Vagina (tissue), 2 donors: ENCODE measurements around the gene ST8SIA1.

Experiments used
- CTCF ChIP-seq, 3 experiments: fragments of 450-650 bp in 2 of 3; fragments of 200-600 bp in 1 of 3; sonication (generic) in 1 of 3; IDR thresholded peaks; one replicate each; pipeline ENCODE4 v1.5.1; 2017 to 2019; ENCODE audit warnings: antibody characterized with exemption in 3 of 3, mild to moderate bottlenecking in 2 of 3, moderate library complexity in 2 of 3
- POLR2A ChIP-seq, 2 donors: fragments of 450-650 bp; IDR thresholded peaks; one replicate each; pipeline ENCODE4 v1.6.1; 2017; ENCODE audit warnings: antibody characterized with exemption in 2 of 2, mild to moderate bottlenecking in 2 of 2, moderate library complexity in 2 of 2

GRCh38 chr12:22366181-22366580, 31.7 kb upstream of the ST8SIA1 start:
- no peak for TF ChIP-seq CTCF (IDR thresholded peaks at IDR 0.05)
- TF ChIP-seq POLR2A (IDR thresholded peaks at IDR 0.05): no peak
